IPS-18a (cell line): Measurements from ENCODE around the gene BCAP31.
A peak's percentile ranks its signal among the peaks of the same experiment; 100 is the strongest.
"Not testable (repeated sequence)": the region's sequence is repeated elsewhere in the genome, so short reads cannot be mapped to it uniquely, and the experiment has no call there.

Experiments
- H3K27ac ChIP-seq: one replicate; pipeline ENCODE4 v1.5.1; 2013; ENCODE audit warnings: low read length
- H3K27me3 ChIP-seq: one replicate; pipeline ENCODE4 v1.6.1; 2013; ENCODE audit warnings: mild to moderate bottlenecking, low read length; ENCODE audit not compliant: control insufficient read depth, insufficient read depth
- H3K36me3 ChIP-seq: one replicate; pipeline ENCODE4 v1.6.1; 2013; ENCODE audit warnings: low read depth, low read length; ENCODE audit not compliant: control insufficient read depth
- H3K4me1 ChIP-seq: one replicate; pipeline ENCODE4 v1.6.1; 2013; ENCODE audit warnings: low read depth, low read length; ENCODE audit not compliant: control insufficient read depth
- H3K4me3 ChIP-seq: one replicate; pipeline ENCODE4 v1.5.1; 2013; ENCODE audit warnings: low read length
- H3K9ac ChIP-seq: one replicate; pipeline ENCODE4 v1.6.1; 2013; ENCODE audit warnings: mild to moderate bottlenecking, low read length, moderate library complexity
- H3K9me3 ChIP-seq: one replicate; pipeline ENCODE4 v1.6.1; 2013; ENCODE audit warnings: low read depth, low read length; ENCODE audit not compliant: control insufficient read depth

Gene BCAP31

GRCh38 chrX:153749017-153749416 lies 24.8 kb upstream of the BCAP31 start:
- H3K27me3 ChIP-seq, H3K27ac ChIP-seq, H3K9ac ChIP-seq, H3K4me3 ChIP-seq, H3K4me1 ChIP-seq, H3K9me3 ChIP-seq, H3K36me3 ChIP-seq: not testable (repeated sequence)

GRCh38 chrX:153746991-153747390 lies 22.8 kb upstream of the BCAP31 start:
- H3K9me3 ChIP-seq, H3K36me3 ChIP-seq, H3K27me3 ChIP-seq, H3K9ac ChIP-seq, H3K4me3 ChIP-seq, H3K27ac ChIP-seq, H3K4me1 ChIP-seq: not testable (repeated sequence)

- H3K9ac ChIP-seq: no peak overlapping the region
- H3K9me3 ChIP-seq: peaks cover 2% of the 10 kb centered on the region
- H3K27me3 ChIP-seq: no peaks in the 10 kb centered on the region
- no peak overlapping the region for H3K27ac ChIP-seq
- H3K4me1 ChIP-seq: no peaks in the 10 kb centered on the region
- no peaks in the 10 kb centered on the region for H3K36me3 ChIP-seq
- no peak overlapping the region for H3K4me3 ChIP-seq
Observed at GRCh38 chrX:153746359-153746758, 22.2 kb upstream of the BCAP31 start.

- H3K9me3 ChIP-seq, H3K4me1 ChIP-seq, H3K27ac ChIP-seq, H3K36me3 ChIP-seq, H3K27me3 ChIP-seq, H3K9ac ChIP-seq, H3K4me3 ChIP-seq: not testable (repeated sequence)
Observed at GRCh38 chrX:153745067-153745433, 20.9 kb upstream of the BCAP31 start.

- no peak overlapping the region for H3K27ac ChIP-seq
- H3K9me3 ChIP-seq: peaks cover 2% of the 10 kb centered on the region
- H3K4me3 ChIP-seq: peak overlapping the region; percentile 49
- H3K36me3 ChIP-seq: no peaks in the 10 kb centered on the region
- H3K27me3 ChIP-seq: no peaks in the 10 kb centered on the region
- H3K9ac ChIP-seq: no peak overlapping the region
- no peaks in the 10 kb centered on the region for H3K4me1 ChIP-seq
Observed at GRCh38 chrX:153744210-153745066, 20.3 kb upstream of the BCAP31 start.

GRCh38 chrX:153743468-153744209 lies 19.5 kb upstream of the BCAP31 start:
- not testable (repeated sequence) for H3K9ac ChIP-seq, H3K27me3 ChIP-seq, H3K9me3 ChIP-seq, H3K4me1 ChIP-seq, H3K36me3 ChIP-seq, H3K27ac ChIP-seq
- H3K4me3 ChIP-seq: peak overlapping the region; percentile 49

- H3K27ac ChIP-seq, H3K4me1 ChIP-seq, H3K27me3 ChIP-seq, H3K36me3 ChIP-seq, H3K4me3 ChIP-seq, H3K9ac ChIP-seq, H3K9me3 ChIP-seq: not testable (repeated sequence)
Observed at GRCh38 chrX:153742796-153743467, 18.7 kb upstream of the BCAP31 start.

- H3K27me3 ChIP-seq, H3K36me3 ChIP-seq, H3K4me3 ChIP-seq, H3K9me3 ChIP-seq, H3K4me1 ChIP-seq, H3K9ac ChIP-seq, H3K27ac ChIP-seq: not testable (repeated sequence)
Observed at GRCh38 chrX:153742111-153742510, 17.9 kb upstream of the BCAP31 start.

GRCh38 chrX:153741446-153741845 lies 17.3 kb upstream of the BCAP31 start:
- Histone ChIP-seq H3K27me3 (no peaks in the 10 kb centered on the region), H3K27ac (no peak overlapping the region), H3K4me1 (no peaks in the 10 kb centered on the region), H3K9me3 (no peaks in the 10 kb centered on the region), H3K36me3 (no peaks in the 10 kb centered on the region), H3K9ac (no peak overlapping the region), H3K4me3 (no peak overlapping the region)

GRCh38 chrX:153740631-153741222 lies 16.5 kb upstream of the BCAP31 start:
- no peaks in the 10 kb centered on the region for H3K4me1 ChIP-seq
- no peaks in the 10 kb centered on the region for H3K27me3 ChIP-seq
- H3K36me3 ChIP-seq: no peaks in the 10 kb centered on the region
- no peak overlapping the region for H3K4me3 ChIP-seq
- no peak overlapping the region for H3K9ac ChIP-seq
- H3K9me3 ChIP-seq: no peaks in the 10 kb centered on the region
- no peak overlapping the region for H3K27ac ChIP-seq

GRCh38 chrX:153739754-153740486 lies 15.7 kb upstream of the BCAP31 start:
- H3K27me3 ChIP-seq: no peaks in the 10 kb centered on the region
- H3K9me3 ChIP-seq: no peaks in the 10 kb centered on the region
- no peaks in the 10 kb centered on the region for H3K36me3 ChIP-seq
- no peak overlapping the region for H3K4me3 ChIP-seq
- no peak overlapping the region for H3K27ac ChIP-seq
- H3K4me1 ChIP-seq: no peaks in the 10 kb centered on the region
- H3K9ac ChIP-seq: no peak overlapping the region
